ENCODE results near the gene TRIM8.

Gene TRIM8

GRCh38 chr10:102633848-102634247 lies 10.4 kb upstream of the TRIM8 start:
- DNase-seq = no peak

GRCh38 chr10:102634686-102635085 lies 9.6 kb upstream of the TRIM8 start:
- DNase-seq = no peak

GRCh38 chr10:102635377-102635776 lies 8.9 kb upstream of the TRIM8 start:
- DNase-seq = no peak

- DNase-seq = no peak
These were observed 4.7 kb upstream of the TRIM8 start for GRCh38 chr10:102639537-102639936.

GRCh38 chr10:102641402-102641801 lies 2.9 kb upstream of the TRIM8 start:
- no peak for DNase-seq

- DNase-seq = peak; percentile 79
These were observed 2.2 kb upstream of the TRIM8 start for GRCh38 chr10:102641880-102642735.

GRCh38 chr10:102642736-102643335 lies 1.4 kb upstream of the TRIM8 start:
- DNase-seq = no peak

GRCh38 chr10:102643336-102644065 lies 778 bp upstream of the TRIM8 start:
- DNase-seq = no peak

- peak; percentile 23 for DNase-seq
These were observed 538 bp downstream of the TRIM8 start for GRCh38 chr10:102644646-102645387.

- no peak for DNase-seq
These were observed 1.1 kb downstream of the TRIM8 start for GRCh38 chr10:102645388-102645740.

- DNase-seq = no peak
These were observed 1.7 kb downstream of the TRIM8 start for GRCh38 chr10:102645741-102646609.

GRCh38 chr10:102646610-102647442 lies 2.5 kb downstream of the TRIM8 start:
- DNase-seq = no peak

GRCh38 chr10:102647443-102648268 lies 3.4 kb downstream of the TRIM8 start:
- DNase-seq = no peak

GRCh38 chr10:102648269-102648888 lies 4.1 kb downstream of the TRIM8 start:
- no peak for DNase-seq

- DNase-seq = no peak
These were observed 4.9 kb downstream of the TRIM8 start for GRCh38 chr10:102648889-102649796.

- DNase-seq = no peak
These were observed 5.7 kb downstream of the TRIM8 start for GRCh38 chr10:102649797-102650654.

GRCh38 chr10:102650655-102651454 lies 6.6 kb downstream of the TRIM8 start:
- no peak for DNase-seq
